Parathyroid adenoma (tissue), 2 donors: ENCODE data around the gene FAM186B.

Experiments
- H2AFZ ChIP-seq: fragments of 300-600 bp; sonication (generic); one replicate; pipeline ENCODE4 v1.7.0; 2017; ENCODE audit warnings: antibody characterized with exemption, mild to moderate bottlenecking
- H3K27ac ChIP-seq: fragments of 300-600 bp; sonication (generic); one replicate; pipeline ENCODE4 v1.7.0; 2017
- H3K27me3 ChIP-seq: fragments of 300-600 bp; sonication (generic); one replicate; pipeline ENCODE4 v1.7.0; 2017; ENCODE audit warnings: low read length; ENCODE audit not compliant: control insufficient read depth, insufficient read depth
- H3K36me3 ChIP-seq: fragments of 300-600 bp; sonication (generic); one replicate; pipeline ENCODE4 v1.7.0; 2017; ENCODE audit warnings: low read length; ENCODE audit not compliant: control insufficient read depth, insufficient read depth
- H3K4me1 ChIP-seq: fragments of 300-600 bp; sonication (generic); one replicate; pipeline ENCODE4 v1.7.0; 2017; ENCODE audit warnings: control low read depth
- H3K4me2 ChIP-seq: fragments of 300-600 bp; sonication (generic); one replicate; pipeline ENCODE4 v1.7.0; 2017; ENCODE audit warnings: low read length
- H3K4me3 ChIP-seq: fragments of 300-600 bp; sonication (generic); one replicate; pipeline ENCODE4 v1.7.0; 2017; ENCODE audit warnings: low read depth, low read length
- H3K79me2 ChIP-seq: fragments of 300-600 bp; sonication (generic); one replicate; pipeline ENCODE4 v1.7.0; 2017; ENCODE audit warnings: control low read depth
- H3K9ac ChIP-seq: fragments of 300-600 bp; sonication (generic); one replicate; pipeline ENCODE4 v1.7.0; 2017; ENCODE audit warnings: mild to moderate bottlenecking
- H3K9me3 ChIP-seq: fragments of 300-600 bp; sonication (generic); one replicate; pipeline ENCODE4 v1.7.0; 2017; ENCODE audit warnings: low read length; ENCODE audit not compliant: control insufficient read depth
- CTCF ChIP-seq: fragments of 300-600 bp; sonication (generic); IDR thresholded peaks from one replicate; pipeline ENCODE4 v1.7.0; 2017; ENCODE audit warnings: antibody characterized with exemption, mild to moderate bottlenecking
- donor health status: primary hyperparathyroidism.

The FAM186B gene

DNA sequence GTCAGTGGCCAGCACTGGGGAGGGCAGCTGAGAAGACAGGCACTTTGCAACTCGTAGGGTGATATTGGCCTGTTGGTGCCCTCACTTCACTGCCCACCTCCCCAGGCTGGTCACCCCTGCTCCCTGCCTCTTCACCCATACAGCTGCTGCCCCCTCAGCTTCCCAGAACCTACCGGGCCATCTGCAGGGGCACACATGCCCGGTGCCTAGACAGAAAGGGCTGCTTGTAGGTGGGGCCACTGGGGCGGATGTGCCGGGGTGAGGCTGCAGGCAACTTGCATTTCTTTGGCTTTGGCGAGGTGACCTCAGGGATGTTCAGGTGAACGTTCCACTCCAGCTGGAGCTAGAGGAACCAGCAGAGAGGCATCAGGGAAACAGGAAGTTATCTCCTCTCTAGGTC is 17.2 kb downstream of the FAM186B start:
- Histone ChIP-seq H3K4me1 (no peaks in the 10 kb centered on the region), H3K4me2 (no peak overlapping the region), H3K9ac (no peak overlapping the region), H3K27ac (no peak overlapping the region), H3K9me3 (no peaks in the 10 kb centered on the region), H3K4me3 (no peak overlapping the region), H3K27me3 (no peaks in the 10 kb centered on the region), H3K36me3 (no peaks in the 10 kb centered on the region), H2AFZ (no peak overlapping the region), H3K79me2 (peaks cover 10% of the 10 kb centered on the region)
- TF ChIP-seq CTCF = no peak

DNA sequence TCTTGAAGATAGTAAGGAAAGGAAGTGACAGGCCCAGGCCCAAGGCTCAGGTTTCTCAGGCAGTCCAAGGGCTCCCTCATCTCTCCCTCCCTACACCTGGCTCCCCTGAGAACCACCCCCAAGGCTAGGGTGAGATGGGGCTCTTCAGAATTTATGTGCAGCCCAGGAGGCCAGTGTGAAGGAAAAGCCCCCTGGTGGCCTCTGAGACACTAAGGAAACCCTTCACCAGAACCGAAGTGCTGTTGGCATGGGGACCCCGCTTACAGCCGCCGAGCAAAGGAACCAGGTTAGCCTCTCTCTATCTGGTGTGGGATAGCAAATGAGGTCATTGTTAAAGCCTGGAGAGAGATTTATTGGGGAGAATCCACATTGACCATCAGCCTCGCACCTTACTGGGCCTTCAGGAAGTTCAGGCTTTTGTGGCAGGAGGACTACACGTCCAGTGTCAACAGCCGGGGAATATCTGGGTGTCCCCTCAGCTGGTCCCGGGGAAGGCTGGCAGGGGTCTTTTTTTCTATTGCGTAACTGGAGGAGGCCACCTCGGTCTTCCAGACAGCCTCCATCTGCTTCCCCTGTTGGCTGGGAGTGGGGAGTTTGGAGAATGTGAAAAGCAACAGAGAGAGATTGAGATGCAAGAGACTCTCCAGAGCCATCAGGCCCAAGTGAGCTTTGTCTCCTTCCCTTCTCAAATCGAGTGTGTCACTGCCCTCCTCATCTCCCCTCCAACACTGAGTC is 18.1 kb downstream of the FAM186B start:
- Histone ChIP-seq H3K27me3 (no peaks in the 10 kb centered on the region), H2AFZ (no peak overlapping the region), H3K79me2 (peaks cover 10% of the 10 kb centered on the region), H3K9me3 (no peaks in the 10 kb centered on the region), H3K4me3 (no peak overlapping the region), H3K4me1 (no peaks in the 10 kb centered on the region), H3K36me3 (no peaks in the 10 kb centered on the region), H3K4me2 (no peak overlapping the region), H3K9ac (no peak overlapping the region), H3K27ac (no peak overlapping the region)
- no peak for TF ChIP-seq CTCF

GRCh38 chr12:49585477-49586459 is 19.7 kb downstream of the FAM186B start:
- H3K4me2 ChIP-seq = no peak overlapping the region
- TF ChIP-seq CTCF = no peak
- H3K9ac ChIP-seq = no peak overlapping the region
- H3K4me3 ChIP-seq = no peak overlapping the region
- no peaks in the 10 kb centered on the region for H3K36me3 ChIP-seq
- no peaks in the 10 kb centered on the region for H3K4me1 ChIP-seq
- peaks cover 13% of the 10 kb centered on the region for H3K79me2 ChIP-seq
- H3K9me3 ChIP-seq = no peaks in the 10 kb centered on the region
- no peak overlapping the region for H2AFZ ChIP-seq
- H3K27me3 ChIP-seq = no peaks in the 10 kb centered on the region
- H3K27ac ChIP-seq = no peak overlapping the region

- Histone ChIP-seq H2AFZ (no peak overlapping the region), H3K9ac (no peak overlapping the region), H3K4me3 (no peak overlapping the region), H3K9me3 (no peaks in the 10 kb centered on the region), H3K4me2 (no peak overlapping the region), H3K27me3 (no peaks in the 10 kb centered on the region), H3K27ac (no peak overlapping the region), H3K36me3 (no peaks in the 10 kb centered on the region), H3K79me2 (peaks cover 18% of the 10 kb centered on the region), H3K4me1 (peaks cover 5% of the 10 kb centered on the region)
- TF ChIP-seq CTCF = no peak
Observed at GRCh38 chr12:49584591-49584990, 20.8 kb downstream of the FAM186B start.
